HG03159 (cell line): Measurements from ENCODE around the gene P4HTM.
"Not testable (repeated sequence)": the region's sequence is repeated elsewhere in the genome, so short reads cannot be mapped to it uniquely, and the experiment has no call there.

Experiments used
- ATAC-seq: cut with Tn5 transposase; IDR thresholded peaks from one replicate; pipeline ENCODE4 v1.9.1; 2021; ENCODE audit warnings: mild to moderate bottlenecking, moderate library complexity; ENCODE audit not compliant: unreplicated experiment

P4HTM gene

DNA sequence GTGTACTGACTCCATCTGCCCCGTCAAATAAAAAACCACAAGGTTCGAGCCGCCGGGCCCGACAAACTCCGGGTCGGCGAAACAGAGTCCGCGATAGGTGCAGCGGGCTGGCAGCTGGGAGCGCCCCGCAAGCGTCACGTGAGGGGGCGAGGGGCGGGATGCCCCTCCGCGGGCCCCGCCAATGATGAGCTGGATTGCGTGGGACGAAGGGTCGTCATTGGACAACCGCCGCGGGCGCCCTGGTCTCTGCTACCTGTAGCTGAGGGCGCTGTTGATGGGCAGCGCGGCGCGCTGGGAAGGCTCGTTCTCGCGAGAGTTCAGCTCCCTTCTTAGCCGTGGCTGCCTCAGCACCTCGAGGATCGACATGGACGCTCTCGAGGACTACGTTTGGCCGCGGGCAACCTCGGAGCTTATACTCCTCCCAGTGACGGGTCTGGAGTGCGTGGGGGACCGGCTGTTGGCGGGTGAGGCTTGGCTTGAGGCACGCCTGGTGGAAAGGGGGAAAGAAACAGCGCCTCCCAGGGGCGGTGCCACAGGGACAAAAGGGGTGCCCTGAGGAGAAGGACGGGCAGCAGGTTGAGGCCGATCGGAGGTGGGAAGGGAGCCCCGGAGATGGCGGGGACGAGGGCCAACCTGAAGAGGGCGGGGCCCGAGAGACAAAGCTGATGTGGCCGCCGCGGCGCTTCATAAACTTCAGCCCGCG lies 17.2 kb downstream of the P4HTM start, which contains the start of gene WDR6:
TSS of gene WDR6 (plus strand) at position 324 of the 703 bp plus-strand sequence. CDS start at position 365, 41 bp downstream.
- ATAC-seq, result peak; percentile 84

DNA sequence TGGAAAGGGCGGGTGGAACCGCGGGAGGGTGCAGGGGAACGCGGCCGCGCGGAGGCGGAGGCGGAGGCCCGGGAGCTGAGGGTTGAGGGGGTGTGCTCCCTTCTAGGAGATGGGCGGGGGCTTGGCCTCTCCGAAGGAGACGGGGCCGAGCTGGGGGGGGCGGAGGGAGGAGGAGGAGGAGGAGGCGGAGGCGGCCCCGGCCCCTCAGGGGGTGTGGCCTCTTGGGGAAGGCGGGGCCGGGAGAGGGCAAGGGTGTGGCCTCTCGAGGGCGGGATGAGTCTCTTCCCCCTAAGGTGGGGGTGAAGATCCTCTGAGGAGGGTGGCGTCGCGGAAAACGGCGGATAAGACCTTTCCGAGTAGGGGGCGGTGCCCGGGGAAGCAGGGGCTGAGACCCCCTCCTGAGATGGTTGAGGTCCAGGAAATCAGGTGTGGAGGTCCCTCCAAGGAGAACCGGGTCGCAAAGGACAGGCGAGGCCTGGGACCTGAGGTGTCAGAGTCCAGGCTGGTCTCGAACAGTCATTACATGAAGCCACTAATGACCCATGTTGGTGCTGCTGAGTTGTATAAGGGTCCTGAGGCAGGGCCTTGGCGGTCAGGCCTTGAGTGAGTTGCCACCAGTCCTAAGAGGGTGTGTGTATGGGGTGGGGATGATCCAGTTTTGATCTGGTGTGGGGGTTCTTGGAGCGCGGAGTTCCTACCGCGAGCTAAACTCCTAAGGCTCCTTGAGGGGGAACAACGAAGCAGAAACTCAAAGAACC lies 17.9 kb downstream of the P4HTM start:
- peak; percentile 29 for ATAC-seq

DNA sequence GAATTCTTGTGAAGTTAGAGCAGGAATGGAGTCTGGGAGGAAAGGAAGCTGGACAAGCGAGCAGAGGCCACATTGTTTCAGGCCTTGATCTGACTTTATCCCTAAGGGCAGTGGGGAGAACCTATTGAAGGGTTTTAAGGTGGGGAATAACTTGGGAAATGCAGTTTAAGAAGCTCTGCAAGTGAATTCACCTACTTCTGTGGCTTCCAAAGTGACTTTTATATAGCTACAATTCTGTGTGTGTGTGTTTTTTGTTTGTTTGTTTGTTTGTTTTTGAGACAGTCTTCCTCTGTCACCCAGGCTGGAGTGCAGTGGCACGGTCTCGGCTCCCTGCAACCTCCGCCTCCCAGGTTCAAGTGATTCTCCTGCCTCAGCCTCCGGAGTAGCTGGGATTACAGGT lies 18.6 kb downstream of the P4HTM start:
- ATAC-seq, result not testable (repeated sequence)

DNA sequence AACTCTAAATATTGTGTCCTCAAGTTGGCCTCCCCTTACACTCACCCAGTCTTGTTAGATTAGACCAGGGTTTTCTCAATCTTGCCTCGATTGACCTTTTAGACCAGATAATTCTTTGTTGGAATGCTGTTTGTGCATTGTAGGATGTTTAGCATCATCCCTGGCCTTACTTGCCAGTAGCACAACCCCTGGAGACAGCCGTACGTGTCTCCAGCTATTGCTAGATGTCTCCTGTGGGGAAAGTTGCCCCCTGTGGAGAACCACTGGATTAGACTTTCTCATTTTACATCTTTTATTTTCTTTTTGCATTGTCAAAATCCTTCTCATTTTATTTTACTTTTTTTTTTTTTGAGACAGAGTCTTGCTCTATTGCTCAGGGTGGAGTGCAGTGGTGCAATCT lies 19.4 kb downstream of the P4HTM start:
- ATAC-seq, result no peak

DNA sequence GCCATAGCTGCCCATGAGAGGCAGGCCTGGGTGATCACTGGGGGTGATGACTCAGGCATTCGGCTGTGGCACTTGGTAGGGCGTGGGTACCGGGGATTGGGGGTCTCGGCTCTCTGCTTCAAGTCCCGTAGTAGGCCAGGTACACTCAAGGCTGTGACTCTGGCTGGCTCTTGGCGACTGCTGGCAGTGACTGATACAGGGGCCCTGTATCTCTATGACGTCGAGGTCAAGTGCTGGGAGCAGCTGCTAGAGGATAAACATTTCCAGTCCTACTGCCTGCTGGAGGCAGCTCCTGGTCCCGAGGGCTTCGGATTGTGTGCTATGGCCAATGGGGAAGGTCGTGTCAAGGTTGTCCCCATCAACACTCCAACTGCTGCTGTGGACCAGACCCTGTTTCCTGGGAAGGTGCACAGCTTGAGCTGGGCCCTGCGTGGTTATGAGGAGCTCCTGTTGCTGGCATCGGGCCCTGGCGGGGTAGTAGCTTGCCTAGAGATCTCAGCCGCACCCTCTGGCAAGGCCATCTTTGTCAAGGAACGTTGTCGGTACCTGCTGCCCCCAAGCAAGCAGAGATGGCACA lies 22.5 kb downstream of the P4HTM start:
- ATAC-seq, result no peak

DNA sequence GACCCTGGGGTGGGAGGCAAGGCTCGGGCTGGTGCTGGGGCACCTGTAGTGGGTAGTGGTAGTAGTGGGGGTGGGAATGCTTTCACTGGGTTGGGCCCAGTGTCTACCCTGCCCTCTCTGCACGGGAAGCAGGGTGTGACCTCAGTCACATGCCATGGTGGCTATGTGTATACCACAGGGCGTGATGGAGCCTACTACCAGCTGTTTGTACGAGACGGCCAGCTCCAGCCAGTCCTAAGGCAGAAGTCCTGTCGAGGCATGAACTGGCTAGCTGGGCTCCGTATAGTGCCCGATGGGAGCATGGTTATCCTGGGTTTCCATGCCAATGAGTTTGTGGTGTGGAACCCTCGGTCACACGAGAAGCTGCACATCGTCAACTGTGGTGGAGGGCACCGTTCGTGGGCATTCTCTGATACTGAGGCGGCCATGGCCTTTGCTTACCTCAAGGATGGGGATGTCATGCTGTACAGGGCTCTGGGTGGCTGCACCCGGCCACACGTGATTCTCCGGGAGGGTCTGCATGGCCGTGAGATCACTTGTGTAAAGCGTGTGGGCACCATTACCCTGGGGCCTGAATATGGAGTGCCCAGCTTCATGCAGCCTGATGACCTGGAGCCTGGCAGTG lies 23.2 kb downstream of the P4HTM start:
- no peak for ATAC-seq

DNA sequence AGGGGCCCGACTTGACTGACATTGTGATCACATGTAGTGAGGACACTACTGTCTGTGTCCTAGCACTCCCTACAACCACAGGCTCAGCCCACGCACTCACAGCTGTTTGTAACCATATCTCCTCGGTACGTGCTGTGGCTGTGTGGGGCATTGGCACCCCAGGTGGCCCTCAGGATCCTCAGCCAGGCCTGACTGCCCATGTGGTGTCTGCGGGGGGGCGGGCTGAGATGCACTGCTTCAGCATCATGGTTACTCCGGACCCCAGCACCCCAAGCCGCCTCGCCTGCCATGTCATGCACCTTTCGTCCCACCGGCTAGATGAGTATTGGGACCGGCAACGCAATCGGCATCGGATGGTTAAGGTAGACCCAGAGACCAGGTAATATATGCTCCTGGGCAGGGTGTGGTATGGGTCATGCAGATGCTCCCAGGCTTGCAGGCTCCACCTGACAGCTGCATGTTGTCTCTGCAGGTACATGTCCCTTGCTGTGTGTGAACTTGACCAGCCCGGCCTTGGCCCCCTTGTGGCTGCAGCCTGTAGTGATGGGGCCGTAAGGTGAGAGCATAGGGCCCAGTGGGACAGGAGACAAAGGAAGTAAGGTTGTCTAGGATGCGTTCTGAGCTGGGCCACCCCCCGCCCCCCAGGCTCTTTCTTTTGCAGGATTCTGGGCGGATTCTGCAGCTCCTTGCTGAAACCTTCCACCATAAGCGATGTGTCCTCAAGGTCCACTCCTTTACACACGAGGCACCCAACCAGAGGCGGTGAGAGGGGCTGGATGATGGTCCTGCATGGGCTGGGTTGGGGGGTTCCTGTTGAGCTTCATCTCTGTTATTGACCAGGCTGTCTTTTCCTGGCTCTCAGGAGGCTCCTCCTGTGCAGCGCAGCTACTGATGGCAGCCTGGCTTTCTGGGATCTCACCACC lies 24.0 kb downstream of the P4HTM start:
- no peak for ATAC-seq

DNA sequence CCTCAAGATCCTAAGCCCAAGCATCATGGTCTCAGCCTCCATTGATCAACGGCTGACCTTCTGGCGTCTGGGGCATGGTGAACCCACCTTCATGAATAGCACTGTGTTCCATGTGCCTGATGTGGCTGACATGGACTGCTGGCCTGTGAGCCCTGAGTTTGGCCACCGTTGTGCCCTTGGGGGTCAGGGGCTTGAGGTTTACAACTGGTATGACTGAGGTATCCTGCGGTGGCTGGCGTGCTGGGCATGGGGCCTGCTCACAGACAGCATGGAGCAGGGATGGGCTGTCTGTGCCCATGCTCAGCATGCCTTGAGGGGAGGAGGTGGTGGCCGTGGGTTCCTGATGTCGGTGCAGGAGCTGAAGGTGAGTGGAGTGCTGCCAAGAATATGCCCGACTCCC lies 25.0 kb downstream of the P4HTM start:
- no peak for ATAC-seq

DNA sequence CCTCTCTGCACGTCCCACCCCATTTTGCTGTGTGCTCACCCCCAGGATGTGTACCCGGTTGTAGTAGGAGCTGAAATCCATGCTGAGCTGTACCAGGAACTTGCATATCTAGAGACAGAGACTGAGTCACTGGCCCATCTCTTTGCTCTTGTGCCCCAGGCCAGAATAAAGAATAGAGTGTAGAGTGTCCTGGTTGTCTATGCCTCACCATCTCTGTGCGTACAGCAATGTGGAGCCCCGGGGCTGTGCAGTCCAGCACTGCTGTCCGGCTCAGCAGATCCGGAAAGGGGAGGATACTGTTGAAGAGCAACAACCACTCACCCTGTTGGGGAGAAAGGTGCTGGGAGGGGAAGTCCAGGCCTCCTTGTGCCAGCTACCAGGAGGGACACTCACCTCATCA lies 25.7 kb downstream of the P4HTM start:
- no peak for ATAC-seq

DNA sequence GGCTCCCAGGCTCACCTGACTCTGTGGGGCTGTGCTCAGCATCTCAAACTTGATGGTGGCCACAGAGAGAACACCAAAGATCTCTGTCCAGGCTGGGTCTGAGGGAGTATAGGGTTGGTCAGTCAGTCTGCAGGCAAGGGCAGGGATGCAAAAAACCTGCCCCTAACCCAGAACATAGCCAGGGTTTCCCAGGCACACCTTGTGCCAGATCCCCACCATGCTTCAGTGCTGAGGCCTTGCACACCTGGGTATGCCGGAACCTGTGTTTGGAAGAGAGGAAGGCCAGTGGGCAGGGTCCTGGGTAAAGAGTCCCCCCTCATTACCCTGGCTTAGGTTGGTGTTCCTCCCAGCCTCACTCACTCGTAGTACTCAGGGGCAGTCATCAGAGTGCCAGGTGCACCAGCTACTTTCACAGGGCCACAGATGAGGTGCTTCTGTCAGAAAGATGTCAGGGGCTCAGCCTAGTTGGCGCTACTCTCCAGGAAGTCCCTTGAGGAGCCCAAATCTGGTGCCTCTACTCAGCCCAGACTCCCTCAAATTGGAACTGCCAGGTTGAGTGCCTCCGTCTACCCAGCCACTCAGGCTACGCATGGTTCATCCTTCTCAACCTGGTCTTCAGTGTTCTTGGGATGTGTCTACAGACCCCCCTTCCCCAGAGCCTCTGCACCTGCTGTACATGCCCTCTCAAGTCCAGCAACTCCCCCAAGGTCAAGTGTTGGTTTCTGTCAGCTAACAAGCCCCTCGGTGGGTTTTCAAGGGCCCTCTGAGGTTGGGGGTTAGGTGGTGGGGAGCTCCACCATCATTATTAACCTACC lies 26.6 kb downstream of the P4HTM start:
- ATAC-seq, result no peak

DNA sequence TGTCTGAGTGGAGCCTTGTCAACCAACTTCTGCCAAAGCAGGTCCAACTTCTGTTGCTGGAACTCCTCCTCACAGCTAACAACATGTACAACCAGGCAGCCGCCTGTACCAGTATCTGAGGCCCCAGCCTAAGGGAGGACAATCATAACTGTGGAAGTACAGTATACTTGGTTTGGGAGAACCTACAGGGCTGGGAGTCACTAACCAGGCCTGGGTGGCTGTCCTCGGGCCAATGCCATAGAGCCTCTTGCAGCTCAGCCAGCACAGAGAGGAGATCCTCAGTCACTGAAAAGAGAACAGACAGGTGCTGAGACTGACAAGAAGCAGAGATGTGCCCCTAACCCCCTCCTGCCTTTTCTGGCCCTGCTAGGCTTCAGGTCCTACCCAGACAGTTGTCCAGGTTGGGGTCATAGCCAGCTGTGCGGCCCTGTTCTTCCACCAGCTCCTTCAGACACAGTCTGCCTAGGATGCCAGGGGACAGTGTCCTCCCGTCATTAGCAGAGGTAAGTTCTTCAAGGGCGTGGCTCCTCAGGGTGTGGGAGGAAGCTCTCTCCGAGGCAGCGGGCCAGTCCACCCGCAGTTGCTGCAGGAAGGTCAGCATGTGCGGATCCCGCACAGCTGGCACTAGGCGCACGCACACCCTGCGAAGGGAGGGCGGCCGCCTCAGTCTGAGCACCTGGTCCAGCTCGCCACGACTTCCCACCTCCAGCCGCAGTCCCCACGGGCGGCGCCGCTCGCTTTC lies 27.4 kb downstream of the P4HTM start:
- no peak for ATAC-seq

DNA sequence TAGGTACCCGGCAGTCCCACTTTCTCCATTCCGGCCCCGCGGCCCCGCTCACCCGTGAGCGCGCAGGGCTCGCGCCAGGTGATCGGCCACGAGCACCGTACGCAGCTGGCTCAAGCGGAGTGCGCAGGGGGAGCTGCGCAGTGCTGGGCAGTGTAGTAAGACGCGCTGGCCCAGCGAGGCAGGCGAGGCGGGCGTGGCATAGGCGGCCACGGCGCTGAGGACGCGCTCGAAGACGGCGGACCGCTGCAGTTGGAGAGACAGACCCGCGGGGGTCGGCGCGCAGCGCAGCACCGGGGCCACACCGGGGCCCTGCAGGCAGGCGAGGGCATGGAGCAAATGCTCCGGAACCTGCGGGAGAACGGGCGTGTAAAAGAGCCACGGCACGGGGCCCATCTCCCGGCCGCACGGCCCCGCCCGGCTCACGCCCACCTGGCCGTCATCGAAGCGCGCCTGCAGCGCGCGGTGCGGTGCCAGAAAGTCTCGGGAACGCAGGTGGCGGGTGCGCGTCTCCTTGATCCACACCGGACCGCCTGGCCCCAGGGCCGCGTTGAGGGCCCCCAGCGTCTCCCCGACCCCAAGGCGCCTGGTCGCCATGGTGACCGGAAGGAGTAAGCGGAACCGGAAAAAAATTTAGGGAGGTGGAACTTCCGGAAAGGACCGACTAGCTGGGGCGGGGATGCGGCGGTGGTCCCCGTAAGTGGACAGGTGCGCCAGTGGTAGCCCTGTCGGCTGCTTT lies 28.1 kb downstream of the P4HTM start, which contains the start of gene DALRD3:
TSS of gene DALRD3 (minus strand) at position 610 of the 736 bp plus-strand sequence. CDS start at position 594, 16 bp downstream.
- no peak for ATAC-seq

DNA sequence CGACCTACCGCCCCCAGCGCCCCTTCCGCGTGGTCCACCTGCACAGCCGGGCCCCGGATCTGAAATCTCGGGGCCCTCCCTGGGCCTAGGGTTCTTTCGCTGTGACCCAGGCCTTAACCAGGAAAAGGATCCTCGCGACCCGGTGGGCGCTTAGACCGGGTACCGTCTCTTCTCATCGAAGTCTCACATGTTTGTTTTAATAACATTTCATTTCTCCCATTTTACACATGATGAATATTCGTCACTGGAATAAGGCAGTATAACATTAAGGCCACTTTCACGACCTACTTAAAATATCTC lies 28.6 kb downstream of the P4HTM start:
- ATAC-seq, result no peak

DNA sequence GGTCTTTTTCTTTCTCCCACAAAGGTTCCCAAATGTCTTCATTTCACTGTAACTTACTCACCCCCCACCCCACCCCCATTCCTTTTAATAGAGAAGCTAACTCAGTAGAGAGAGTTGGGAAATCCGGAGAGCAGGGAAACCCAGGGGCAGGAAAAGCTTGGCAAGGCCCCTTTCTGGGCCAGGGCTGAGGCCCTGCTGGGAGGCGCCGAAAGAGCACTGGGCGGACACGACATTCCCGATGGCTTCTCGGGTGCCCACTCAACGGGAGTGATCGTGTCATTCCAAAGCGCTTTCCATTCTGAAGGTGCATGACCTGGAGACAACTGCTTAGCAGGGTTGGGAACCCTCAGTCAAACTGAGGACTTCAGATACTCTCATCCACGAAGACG lies 29.9 kb downstream of the P4HTM start:
- ATAC-seq, result no peak

DNA sequence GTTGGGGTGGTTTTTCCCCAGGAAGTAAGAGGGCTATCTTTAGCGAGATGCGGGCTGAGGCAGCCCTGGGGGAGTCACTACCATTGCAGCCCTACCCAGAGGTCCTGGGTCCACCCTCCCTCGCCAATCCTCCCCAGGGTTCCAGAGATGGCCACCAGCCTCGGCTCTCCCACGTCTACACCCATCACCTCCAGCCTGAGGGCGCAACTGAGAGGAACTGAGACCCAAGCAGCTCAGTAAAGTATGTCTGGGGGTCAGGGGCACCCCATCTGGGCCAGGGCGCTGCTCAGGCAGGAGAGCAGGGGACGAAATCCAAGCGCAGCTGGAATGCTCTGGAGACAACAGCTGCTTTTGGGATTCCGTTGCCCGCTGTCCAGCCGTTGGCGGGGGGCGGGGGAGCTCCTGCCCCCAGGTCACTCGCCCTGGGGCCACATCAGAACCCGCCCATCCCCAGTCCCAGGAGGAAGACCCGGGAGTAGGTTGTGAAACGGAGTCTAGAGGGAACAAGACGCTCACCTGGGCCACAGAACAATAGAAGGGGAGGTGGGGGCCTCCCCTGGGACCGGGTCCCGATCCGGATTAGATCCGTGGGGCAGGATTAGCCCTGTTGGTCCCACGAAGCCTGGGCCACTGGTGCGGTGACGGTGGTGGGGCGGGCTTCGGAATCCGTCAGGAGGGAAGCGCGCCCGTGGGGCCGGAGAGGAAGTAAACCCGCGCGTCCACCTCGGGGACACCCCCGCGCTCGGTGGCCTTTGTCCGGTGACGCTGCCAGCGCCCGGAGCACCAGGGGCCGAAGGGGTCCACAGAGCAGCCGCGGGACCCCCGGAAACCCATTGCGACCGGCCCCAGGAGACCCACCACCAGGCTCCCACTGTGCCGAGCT lies 30.5 kb downstream of the P4HTM start:
- ATAC-seq, result peak; percentile 1

DNA sequence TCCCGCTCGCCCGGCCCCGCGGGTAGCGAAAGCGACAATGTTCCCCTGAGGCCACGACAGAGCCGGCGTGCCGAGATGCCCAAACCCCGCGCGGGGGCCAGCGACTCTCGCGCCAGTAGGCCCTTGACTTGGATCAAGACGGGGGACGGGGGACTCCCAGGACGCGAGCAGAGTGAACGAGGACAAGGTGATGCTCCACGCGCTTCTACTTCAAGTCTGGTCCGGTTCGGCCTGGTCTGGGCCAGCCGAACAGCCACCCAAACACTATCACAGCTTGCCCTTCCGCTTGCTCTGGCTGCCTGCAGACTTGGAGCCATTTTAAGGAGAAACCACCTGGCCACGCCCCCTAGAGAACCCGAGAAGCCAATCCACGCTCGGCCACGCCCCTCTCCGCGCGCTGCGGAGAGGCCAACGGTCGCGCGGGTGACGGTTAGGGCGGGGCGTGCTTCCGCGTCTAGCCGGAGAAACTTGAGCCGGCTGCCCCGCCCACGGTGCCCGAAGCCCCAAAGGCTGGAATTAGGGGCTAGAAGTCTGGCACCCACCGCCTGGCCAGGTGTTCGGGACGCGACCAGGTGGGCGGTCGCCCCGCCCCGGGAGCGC lies 31.3 kb downstream of the P4HTM start:
- peak; percentile 51 for ATAC-seq
